Measurements from ENCODE around the gene WDPCP. TPM values are rescaled to one million over a fixed set of nuclear protein-coding genes. Genes with fewer than 3 reads are reported as not detected.

The WDPCP gene
- polyA plus RNA-seq, 1 of the 3 experiments (the other 2 are of a cell fraction) = 3.1 TPM

- Histone ChIP-seq H3K9me2 (no peaks in the 10 kb centered on the region), H3K4me2 (no peak overlapping the region), H4K20me1 (ENCODE audit: insufficient read depth) (no peaks in the 10 kb centered on the region), H3K4me1 (ENCODE audit: control insufficient read depth in 1 of 2, insufficient read depth in 2 of 2, low read depth in 1 of 2, low read length in 1 of 2) (no peaks in the 10 kb centered on the region), H3K27me3 (ENCODE audit: insufficient read depth) (no peaks in the 10 kb centered on the region), H3K4me3 (ENCODE audit: low read depth in 2 of 2, low read length in 1 of 2) (no peak overlapping the region), H3F3A (replicated peaks; ENCODE audit: insufficient read depth) (no peaks in the 10 kb centered on the region), H2AFZ (ENCODE audit: low read depth) (no peak overlapping the region), H3K9me3 (peaks cover 17% of the 10 kb centered on the region; the same call in 1 of the 2 replicates), H3K36me3 (replicated peaks in 1 of 2; ENCODE audit: control insufficient read depth in 1 of 2, insufficient read depth in 2 of 2, low read length in 1 of 2) (no peaks in the 10 kb centered on the region), H3K27ac (ENCODE audit: low read depth in 2 of 2, low read length in 1 of 2) (no peak overlapping the region), H3K9ac (no peak overlapping the region), H3K79me2 (ENCODE audit: insufficient read depth) (peaks cover 7% of the 10 kb centered on the region; the same call in 1 of the 2 replicates)
- CTCF ChIA-PET = no interaction called here
- no peak for DNase-seq
- no peak for TF ChIP-seq NFIC (IDR thresholded peaks at IDR 0.05; ENCODE audit: borderline replicate concordance)
- TF ChIP-seq MXI1 (IDR thresholded peaks at IDR 0.05; ENCODE audit: low read depth, low read length) = no peak
- TF ChIP-seq TCF12 (IDR thresholded peaks at IDR 0.05) = no peak
- no peak for TF ChIP-seq TEAD4 (IDR thresholded peaks at IDR 0.05; ENCODE audit: borderline replicate concordance, insufficient read depth)
- TF ChIP-seq YY1 (IDR thresholded peaks at IDR 0.05; ENCODE audit: low read depth) = no peak
- no peak for TF ChIP-seq TAF1 (IDR thresholded peaks at IDR 0.05; ENCODE audit: borderline replicate concordance, low read depth, low read length)
- TF ChIP-seq NRF1 (IDR thresholded peaks at IDR 0.05; ENCODE audit: low read depth, low read length) = no peak
- no peak for TF ChIP-seq USF2 (IDR thresholded peaks at IDR 0.05; ENCODE audit: borderline replicate concordance, low read depth, low read length)
- no peak for TF ChIP-seq FOSL2 (IDR thresholded peaks at IDR 0.05; ENCODE audit: borderline replicate concordance, low read depth)
- no peak for TF ChIP-seq RAD21 (IDR thresholded peaks at IDR 0.05; ENCODE audit: low read length)
- TF ChIP-seq REST (IDR thresholded peaks at IDR 0.05; ENCODE audit: low read depth, low read length) = no peak
- no peak for TF ChIP-seq EP300 (IDR thresholded peaks at IDR 0.05; ENCODE audit: borderline replicate concordance in 1 of 2, low read depth in 1 of 2, low read length in 1 of 2)
- TF ChIP-seq FOXM1 (IDR thresholded peaks at IDR 0.05; ENCODE audit: low read depth) = no peak
- WGBS (ENCODE audit: low lambda C conversion rate) = 0% methylated on average over 1 of the region's 1 CpG
- POLR2A ChIA-PET = no interaction called here
These were observed 67.5 kb downstream of the WDPCP start for GRCh38 chr2:63520793-63521192.

GRCh38 chr2:63514781-63515180, 73.5 kb downstream of the WDPCP start:
- no peak overlapping the region for H3K4me2 ChIP-seq
- no peak overlapping the region for H3K9ac ChIP-seq
- no peaks in the 10 kb centered on the region for H3K9me2 ChIP-seq
- CTCF ChIA-PET = interaction anchor here (1.3 kb wide), 1 partner anchor 26 kb away, joined by 3 read pairs; no protein-coding TSS in a partner anchor
- no peak for DNase-seq
- H3K4me1 ChIP-seq (ENCODE audit: control insufficient read depth in 1 of 2, insufficient read depth in 2 of 2, low read depth in 1 of 2, low read length in 1 of 2) = no peaks in the 10 kb centered on the region
- no peak overlapping the region for H3K4me3 ChIP-seq (ENCODE audit: low read depth in 2 of 2, low read length in 1 of 2)
- 0 out of 2 replicates have a peak, but pooled peaks cover 6% of the 10 kb centered on the region for H3K79me2 ChIP-seq (ENCODE audit: insufficient read depth)
- no peaks in the 10 kb centered on the region for H4K20me1 ChIP-seq (ENCODE audit: insufficient read depth)
- H3K9me3 ChIP-seq = peaks cover 4% of the 10 kb centered on the region; the same call in 1 of the 2 replicates
- no peaks in the 10 kb centered on the region for H3K36me3 ChIP-seq (replicated peaks in 1 of 2; ENCODE audit: control insufficient read depth in 1 of 2, insufficient read depth in 2 of 2, low read length in 1 of 2)
- H3F3A ChIP-seq (replicated peaks; ENCODE audit: insufficient read depth) = no peaks in the 10 kb centered on the region
- POLR2A ChIA-PET = no interaction called here
- no peak overlapping the region for H3K27ac ChIP-seq (ENCODE audit: low read depth in 2 of 2, low read length in 1 of 2)
- H2AFZ ChIP-seq (ENCODE audit: low read depth) = no peak overlapping the region
- H3K27me3 ChIP-seq (ENCODE audit: insufficient read depth) = no peaks in the 10 kb centered on the region
- no peak for TF ChIP-seq ZBTB33 (IDR thresholded peaks at IDR 0.05; ENCODE audit: borderline replicate concordance, low read depth)
- TF ChIP-seq NRF1 (IDR thresholded peaks at IDR 0.05; ENCODE audit: low read depth, low read length) = no peak
- no peak for TF ChIP-seq EP300 (IDR thresholded peaks at IDR 0.05; ENCODE audit: borderline replicate concordance in 1 of 2, low read depth in 1 of 2, low read length in 1 of 2)
- no peak for TF ChIP-seq RFX5 (IDR thresholded peaks at IDR 0.05; ENCODE audit: low read length)
- no peak for TF ChIP-seq FOSL2 (IDR thresholded peaks at IDR 0.05; ENCODE audit: borderline replicate concordance, low read depth)
- no peak for TF ChIP-seq TEAD4 (IDR thresholded peaks at IDR 0.05; ENCODE audit: borderline replicate concordance, insufficient read depth)
- no peak for TF ChIP-seq USF1 (IDR thresholded peaks at IDR 0.05; ENCODE audit: borderline replicate concordance, low read depth)
- TF ChIP-seq FOXM1 (IDR thresholded peaks at IDR 0.05; ENCODE audit: low read depth) = no peak
- no peak for TF ChIP-seq CHD2 (IDR thresholded peaks at IDR 0.05; ENCODE audit: low read length, partially characterized antibody)
- no peak for TF ChIP-seq PBX3 (IDR thresholded peaks at IDR 0.05)
- TF ChIP-seq POLR2AphosphoS5 (IDR thresholded peaks at IDR 0.05; ENCODE audit: low read depth, low read length) = no peak
- TF ChIP-seq RXRA (IDR thresholded peaks at IDR 0.05; ENCODE audit: borderline replicate concordance, low read depth) = no peak
